Fibroblast of pulmonary artery (primary cell): ENCODE results near the gene STARD3.
A peak's percentile ranks its signal among the peaks of the same experiment; 100 is the strongest.

Experiments
- DNase-seq: peaks from one replicate; pipeline ENCODE4 v3.0.0-alpha.2; 2010; ENCODE audit warnings: low read depth
- H3K4me3 ChIP-seq: replicated peaks from 2 replicates; pipeline ENCODE4 v1.5.1; 2011; ENCODE audit warnings: low read depth, mild to moderate bottlenecking, control low read depth, low read length, moderate library complexity
- CTCF ChIP-seq: IDR thresholded peaks from 2 replicates; pipeline ENCODE4 v1.5.1; 2011; ENCODE audit warnings: mild to moderate bottlenecking, control low read depth, low read length, inconsistent platforms; ENCODE audit errors: missing control alignments

STARD3 gene

DNA sequence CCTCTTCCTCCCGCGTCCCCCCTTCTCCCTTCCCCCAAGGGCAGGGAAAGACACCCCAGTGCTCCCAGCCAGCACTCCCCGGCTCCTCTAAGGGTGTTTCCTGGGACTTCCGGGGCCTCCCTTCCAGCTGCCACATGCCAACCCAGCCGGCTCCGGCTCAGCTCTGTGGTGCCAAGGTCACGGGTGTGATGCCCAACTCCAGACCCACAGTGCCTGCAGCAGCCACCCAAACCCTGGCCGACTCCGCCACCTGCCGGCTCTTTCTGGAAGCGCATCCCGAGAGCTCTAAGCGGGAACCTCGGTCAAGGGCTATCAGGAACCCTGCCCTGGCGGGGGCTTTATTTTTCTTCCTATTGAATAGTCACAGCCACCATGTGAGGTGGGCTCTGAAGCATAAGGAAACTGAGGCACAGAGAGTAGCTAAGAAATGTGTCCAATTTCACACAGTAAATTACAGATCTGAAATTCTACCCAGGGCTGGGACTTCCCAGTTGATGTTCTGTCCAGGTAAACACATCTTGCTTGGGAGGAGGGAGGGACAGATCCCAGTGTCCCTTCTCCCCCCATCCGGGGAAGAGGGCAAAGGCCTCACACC is 13.5 kb upstream of the STARD3 start:
- TF ChIP-seq CTCF = peak; percentile 93
- DNase-seq = peak; percentile 61
- no peak overlapping the region for H3K4me3 ChIP-seq

- no peak for DNase-seq
- TF ChIP-seq CTCF = no peak
- no peak overlapping the region for H3K4me3 ChIP-seq
Observed at GRCh38 chr17:39624313-39624712, 12.6 kb upstream of the STARD3 start.

GRCh38 chr17:39625198-39625785 is 11.7 kb upstream of the STARD3 start:
- DNase-seq = no peak
- no peak overlapping the region for H3K4me3 ChIP-seq
- TF ChIP-seq CTCF = no peak

GRCh38 chr17:39626171-39627046 is 10.5 kb upstream of the STARD3 start, which contains the start of gene PPP1R1B:
Gene PPP1R1B, plus strand, starts transcription at chr17:39626952. Its CDS starts 441 bp downstream, at chr17:39627393.
- H3K4me3 ChIP-seq = peak within 1 kb of the TSS; percentile 28
- no peak for DNase-seq
- TF ChIP-seq CTCF = no peak

DNA sequence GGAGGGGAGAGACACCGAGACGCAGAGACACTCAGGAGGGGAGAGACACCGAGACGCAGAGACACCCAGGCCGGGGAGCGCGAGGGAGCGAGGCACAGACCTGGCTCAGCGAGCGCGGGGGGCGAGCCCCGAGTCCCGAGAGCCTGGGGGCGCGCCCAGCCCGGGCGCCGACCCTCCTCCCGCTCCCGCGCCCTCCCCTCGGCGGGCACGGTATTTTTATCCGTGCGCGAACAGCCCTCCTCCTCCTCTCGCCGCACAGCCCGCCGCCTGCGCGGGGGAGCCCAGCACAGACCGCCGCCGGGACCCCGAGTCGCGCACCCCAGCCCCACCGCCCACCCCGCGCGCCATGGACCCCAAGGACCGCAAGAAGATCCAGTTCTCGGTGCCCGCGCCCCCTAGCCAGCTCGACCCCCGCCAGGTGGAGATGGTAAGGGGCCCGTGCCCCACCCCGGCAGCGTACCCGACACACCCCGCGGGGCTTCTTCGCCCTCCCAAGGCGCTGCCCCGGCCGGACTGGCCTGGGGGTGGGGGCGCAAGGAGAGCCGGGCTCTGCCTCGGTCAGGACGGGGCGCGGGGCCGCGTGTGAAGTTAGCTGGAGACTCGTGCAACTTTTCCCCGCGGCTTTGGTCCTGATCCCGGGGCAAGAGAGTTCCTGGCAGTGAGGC is 9.8 kb upstream of the STARD3 start:
- no peak for TF ChIP-seq CTCF
- DNase-seq = no peak
- H3K4me3 ChIP-seq = peak overlapping the region; percentile 28

GRCh38 chr17:39627712-39628516 is 9.0 kb upstream of the STARD3 start:
- TF ChIP-seq CTCF = no peak
- no peak for DNase-seq
- no peak overlapping the region for H3K4me3 ChIP-seq
